ENCODE data around the gene SLC12A7. TPM values are rescaled to one million over a fixed set of nuclear protein-coding genes. Genes with fewer than 3 reads are reported as not detected.

The SLC12A7 gene
- total RNA-seq, 1 experiment from 2014 or later = 28.1 TPM

- Mint-ChIP-seq H3K36me3 (peaks cover 6% of the 10 kb centered on the region; the same call in 1 of the 2 replicates), H3K9me3 (peaks cover 5% of the 10 kb centered on the region; the same call in 1 of the 2 replicates), H3K27me3 (ENCODE audit: low read depth) (no peaks in the 10 kb centered on the region), H3K27ac (no peak overlapping the region), H3K4me3 (no peak overlapping the region), H3K4me1 (no peaks in the 10 kb centered on the region)
- ChIA-PET POLR2A (no interaction called here), CTCF (interaction anchor here (0.9 to 2.1 kb wide), 3 partner anchors 25 to 109 kb away, joined by 4 to 6 read pairs (median 6); partner anchors contain the start of gene NKD2)
- DNase-seq (ENCODE audit: low spot score) (no peak), ATAC-seq (no peak)
- TF ChIP-seq ZNF138 (CRISPR knock-in tag; conservative IDR thresholded peaks at IDR 0.05) = no peak
- TF ChIP-seq IRF1 (CRISPR knock-in tag; IDR thresholded peaks at IDR 0.05) = no peak
- TF ChIP-seq ATF6 (CRISPR knock-in tag; IDR thresholded peaks at IDR 0.05) = no peak
- TF ChIP-seq ESRRA (CRISPR knock-in tag; IDR thresholded peaks at IDR 0.05; ENCODE audit: borderline replicate concordance) = no peak
- TF ChIP-seq ATF2 (CRISPR knock-in tag; IDR thresholded peaks at IDR 0.05; ENCODE audit: borderline replicate concordance, low read depth) = no peak
- TF ChIP-seq ZNF317 (CRISPR knock-in tag; IDR thresholded peaks at IDR 0.05; ENCODE audit: borderline replicate concordance, low read depth) = no peak
- TF ChIP-seq IRF2 (CRISPR knock-in tag; IDR thresholded peaks at IDR 0.05; ENCODE audit: borderline replicate concordance, low read depth) = no peak
- no peak for TF ChIP-seq CREM (CRISPR knock-in tag; IDR thresholded peaks at IDR 0.05)
- TF ChIP-seq ZNF232 (CRISPR knock-in tag; IDR thresholded peaks at IDR 0.05) = no peak
- no peak for TF ChIP-seq ZNF512 (CRISPR knock-in tag; IDR thresholded peaks at IDR 0.05; ENCODE audit: borderline replicate concordance)
- TF ChIP-seq ERG (CRISPR knock-in tag; IDR thresholded peaks at IDR 0.05) = no peak
- TF ChIP-seq ZNF671 (CRISPR knock-in tag; IDR thresholded peaks at IDR 0.05) = no peak
- no peak for TF ChIP-seq ETV6 (CRISPR knock-in tag; IDR thresholded peaks at IDR 0.05)
- no peak for TF ChIP-seq GABPB1 (CRISPR knock-in tag; IDR thresholded peaks at IDR 0.05)
- no peak for TF ChIP-seq NFE2L1 (CRISPR knock-in tag; IDR thresholded peaks at IDR 0.05)
- TF ChIP-seq NR3C1 (CRISPR knock-in tag; conservative IDR thresholded peaks at IDR 0.05; ENCODE audit: low read depth) = no peak
Measured at GRCh38 chr5:1032551-1033027, 79.3 kb downstream of the SLC12A7 start.

GRCh38 chr5:1032011-1032410, 79.9 kb downstream of the SLC12A7 start:
- no peak for TF ChIP-seq CTCF (IDR thresholded peaks at IDR 0.05)
- TF ChIP-seq ZNF232 (CRISPR knock-in tag; IDR thresholded peaks at IDR 0.05) = no peak
- TF ChIP-seq ZBTB43 (CRISPR knock-in tag; IDR thresholded peaks at IDR 0.05) = no peak
- no peak for TF ChIP-seq ATF1 (CRISPR knock-in tag; IDR thresholded peaks at IDR 0.05)
- TF ChIP-seq FOXK1 (CRISPR knock-in tag; IDR thresholded peaks at IDR 0.05) = no peak
- TF ChIP-seq RELA (CRISPR knock-in tag; IDR thresholded peaks at IDR 0.05; ENCODE audit: borderline replicate concordance) = no peak
- TF ChIP-seq ZNF263 (CRISPR knock-in tag; IDR thresholded peaks at IDR 0.05; ENCODE audit: low read depth) = no peak
- TF ChIP-seq MXD4 (CRISPR knock-in tag; IDR thresholded peaks at IDR 0.05; ENCODE audit: borderline replicate concordance) = no peak
- H3K4me3 Mint-ChIP-seq = no peak overlapping the region
- H3K36me3 Mint-ChIP-seq = peaks cover 6% of the 10 kb centered on the region; the same call in 1 of the 2 replicates
- H3K9me3 Mint-ChIP-seq = peaks cover 5% of the 10 kb centered on the region; the same call in 1 of the 2 replicates
- CTCF ChIA-PET = interaction anchor here (0.8 to 2.1 kb wide), 5 partner anchors 11 to 108 kb away, joined by 3 to 6 read pairs (median 4); partner anchors contain the start of gene NKD2
- H3K27ac Mint-ChIP-seq = no peak overlapping the region
- DNase-seq (ENCODE audit: low spot score) = peak; percentile 10
- H3K27me3 Mint-ChIP-seq (ENCODE audit: low read depth) = no peaks in the 10 kb centered on the region
- no peaks in the 10 kb centered on the region for H3K4me1 Mint-ChIP-seq
- POLR2A ChIA-PET = no interaction called here
- ATAC-seq = no peak
